IMR-90 (cell line): ENCODE measurements around the gene SPATA2.

Source experiments
- BHLHE40 ChIP-seq: fragments of 150-350 bp; IDR thresholded peaks from 2 replicates; pipeline ENCODE4 v1.6.1; 2016; ENCODE audit warnings: mild to moderate bottlenecking, low read depth, low read length
- CEBPB ChIP-seq: IDR thresholded peaks from 2 replicates; pipeline ENCODE4 v1.6.1; 2012; ENCODE audit warnings: low read depth, low read length, improper control_type of control experiment
- CTCF ChIP-seq: conservative IDR thresholded peaks from 2 replicates; pipeline ENCODE4 v1.5.1; 2012; ENCODE audit warnings: mild to moderate bottlenecking, low read depth, low read length, improper control_type of control experiment
- FOS ChIP-seq: fragments of 150-350 bp; IDR thresholded peaks from 2 replicates; pipeline ENCODE4 v1.6.1; 2016; ENCODE audit warnings: low read depth, low read length
- MXI1 ChIP-seq: IDR thresholded peaks from 2 replicates; pipeline ENCODE4 v1.6.1; 2012; ENCODE audit warnings: low read depth, mild to moderate bottlenecking, low read length, moderate library complexity, borderline replicate concordance
- NFE2L2 ChIP-seq: fragments of 150-350 bp; IDR thresholded peaks from 2 replicates; pipeline ENCODE4 v1.6.1; 2016; ENCODE audit warnings: low read depth, mild to moderate bottlenecking, low read length
- POLR2A ChIP-seq: IDR thresholded peaks from 2 replicates; pipeline ENCODE4 v1.6.1; 2012; ENCODE audit warnings: mild to moderate bottlenecking, low read depth, low read length
- RAD21 ChIP-seq: IDR thresholded peaks from 2 replicates; pipeline ENCODE4 v1.6.1; 2012; ENCODE audit warnings: low read length, improper control_type of control experiment
- RCOR1 ChIP-seq: IDR thresholded peaks from 2 replicates; pipeline ENCODE4 v1.6.1; 2012; ENCODE audit warnings: mild to moderate bottlenecking, low read length, improper control_type of control experiment; ENCODE audit not compliant: insufficient replicate concordance
- RFX5 ChIP-seq: IDR thresholded peaks from 2 replicates; pipeline ENCODE4 v1.8.0; 2012; ENCODE audit warnings: low read depth, mild to moderate bottlenecking, low read length, moderate library complexity
- SMC3 ChIP-seq: fragments of 150-350 bp; IDR thresholded peaks from 2 replicates; pipeline ENCODE4 v1.6.1; 2016; ENCODE audit warnings: low read depth, mild to moderate bottlenecking, antibody characterized with exemption, low read length, moderate library complexity
- USF2 ChIP-seq: fragments of 150-350 bp; IDR thresholded peaks from 2 replicates; pipeline ENCODE4 v1.6.1; 2017; ENCODE audit warnings: mild to moderate bottlenecking, antibody characterized with exemption, low read length, low read depth

GRCh38 chr20:49907405-49908257, 7.7 kb downstream of the SPATA2 start:
- TF ChIP-seq USF2 (no peak), CTCF (no peak), POLR2A (no peak), FOS (no peak), BHLHE40 (no peak), RFX5 (no peak), RCOR1 (no peak), MXI1 (no peak), CEBPB (no peak), RAD21 (no peak), SMC3 (no peak), NFE2L2 (no peak)
